Neural cell (in vitro differentiated cells): ENCODE data around the gene PTPRT.

Experiments used
- EP300 ChIP-seq: fragments of 450-650 bp; conservative IDR thresholded peaks from 2 replicates; pipeline ENCODE4 v1.6.1; 2014; ENCODE audit warnings: antibody characterized with exemption, mild to moderate bottlenecking, moderate library complexity; ENCODE audit not compliant: poor library complexity, severe bottlenecking
- EZH2 ChIP-seq: fragments of 200-600, 300-800 bp; shearing (Covaris generic), sonication (generic); IDR thresholded peaks from 2 replicates; pipeline ENCODE4 v1.6.1; 2014; ENCODE audit warnings: antibody characterized with exemption, low read length, borderline replicate concordance, mild to moderate bottlenecking; ENCODE audit not compliant: insufficient read depth, poor library complexity, severe bottlenecking
- MXI1 ChIP-seq: fragments of 450-650 bp; conservative IDR thresholded peaks from 2 replicates; pipeline ENCODE4 v1.6.1; 2014; ENCODE audit warnings: antibody characterized with exemption, mild to moderate bottlenecking; ENCODE audit not compliant: poor library complexity, severe bottlenecking
- TF ChIP-seq, protein P1 (sequence below): fragments of 450-650 bp; IDR thresholded peaks from 2 replicates; pipeline ENCODE4 v1.5.1; 2014; ENCODE audit warnings: antibody characterized with exemption, mild to moderate bottlenecking, moderate library complexity; ENCODE audit not compliant: poor library complexity, severe bottlenecking

DNA sequence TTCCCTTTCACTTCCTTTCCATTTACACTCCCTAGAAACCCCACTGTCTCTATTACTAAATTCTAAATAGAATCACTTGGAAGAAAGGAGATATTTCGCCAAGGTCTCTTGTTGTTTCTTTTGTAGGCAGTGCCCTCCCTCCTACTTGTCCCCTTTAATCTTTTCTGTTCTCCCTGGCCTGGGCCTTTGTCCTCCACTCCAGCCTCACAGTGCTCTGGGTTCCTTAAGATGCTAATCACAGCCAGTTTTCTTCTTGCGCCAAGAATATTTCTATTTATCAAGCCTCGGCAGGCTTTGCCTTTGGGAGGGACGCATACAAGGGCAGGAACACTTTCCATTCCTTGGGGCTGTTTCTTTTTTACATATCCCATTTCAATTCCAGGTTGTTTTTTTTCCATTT lies 1051.0 kb downstream of the PTPRT start:
- TF ChIP-seq, protein P1, sequence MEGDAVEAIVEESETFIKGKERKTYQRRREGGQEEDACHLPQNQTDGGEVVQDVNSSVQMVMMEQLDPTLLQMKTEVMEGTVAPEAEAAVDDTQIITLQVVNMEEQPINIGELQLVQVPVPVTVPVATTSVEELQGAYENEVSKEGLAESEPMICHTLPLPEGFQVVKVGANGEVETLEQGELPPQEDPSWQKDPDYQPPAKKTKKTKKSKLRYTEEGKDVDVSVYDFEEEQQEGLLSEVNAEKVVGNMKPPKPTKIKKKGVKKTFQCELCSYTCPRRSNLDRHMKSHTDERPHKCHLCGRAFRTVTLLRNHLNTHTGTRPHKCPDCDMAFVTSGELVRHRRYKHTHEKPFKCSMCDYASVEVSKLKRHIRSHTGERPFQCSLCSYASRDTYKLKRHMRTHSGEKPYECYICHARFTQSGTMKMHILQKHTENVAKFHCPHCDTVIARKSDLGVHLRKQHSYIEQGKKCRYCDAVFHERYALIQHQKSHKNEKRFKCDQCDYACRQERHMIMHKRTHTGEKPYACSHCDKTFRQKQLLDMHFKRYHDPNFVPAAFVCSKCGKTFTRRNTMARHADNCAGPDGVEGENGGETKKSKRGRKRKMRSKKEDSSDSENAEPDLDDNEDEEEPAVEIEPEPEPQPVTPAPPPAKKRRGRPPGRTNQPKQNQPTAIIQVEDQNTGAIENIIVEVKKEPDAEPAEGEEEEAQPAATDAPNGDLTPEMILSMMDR = no peak
- TF ChIP-seq EZH2 (no peak), EP300 (no peak), MXI1 (no peak)
